Measurements from ENCODE around the gene TXNDC5.
"Not testable (repeated sequence)": the region's sequence is repeated elsewhere in the genome, so short reads cannot be mapped to it uniquely, and the experiment has no call there.

TXNDC5 gene

GRCh38 chr6:7914311-7914710 lies 3.7 kb upstream of the TXNDC5 start:
- no peak for DNase-seq (ENCODE audit: low spot score)

- DNase-seq (ENCODE audit: low spot score): no peak
These were observed 2.3 kb upstream of the TXNDC5 start for GRCh38 chr6:7912736-7913517.

- no peak for DNase-seq (ENCODE audit: low spot score)
These were observed 1.4 kb upstream of the TXNDC5 start for GRCh38 chr6:7912024-7912423.

GRCh38 chr6:7911345-7911725 lies 747 bp upstream of the TXNDC5 start:
- no peak for DNase-seq (ENCODE audit: low spot score)

- DNase-seq (ENCODE audit: low spot score): no peak
These were observed 312 bp downstream of the TXNDC5 start for GRCh38 chr6:7910298-7910653.

- DNase-seq (ENCODE audit: low spot score): peak; percentile 17
These were observed 988 bp downstream of the TXNDC5 start for GRCh38 chr6:7909323-7910276.

- DNase-seq (ENCODE audit: low spot score): no peak
These were observed 3.4 kb downstream of the TXNDC5 start for GRCh38 chr6:7907159-7907558.

GRCh38 chr6:7906741-7907140 lies 3.8 kb downstream of the TXNDC5 start:
- DNase-seq (ENCODE audit: low spot score): no peak

GRCh38 chr6:7905416-7905815 lies 5.2 kb downstream of the TXNDC5 start:
- DNase-seq (ENCODE audit: low spot score): no peak

GRCh38 chr6:7904654-7905319 lies 5.8 kb downstream of the TXNDC5 start:
- DNase-seq (ENCODE audit: low spot score): no peak

GRCh38 chr6:7903673-7904072 lies 6.9 kb downstream of the TXNDC5 start:
- no peak for DNase-seq (ENCODE audit: low spot score)

GRCh38 chr6:7902867-7903266 lies 7.7 kb downstream of the TXNDC5 start:
- no peak for DNase-seq (ENCODE audit: low spot score)

GRCh38 chr6:7902221-7902620 lies 8.4 kb downstream of the TXNDC5 start:
- no peak for DNase-seq (ENCODE audit: low spot score)

- DNase-seq (ENCODE audit: low spot score): no peak
These were observed 8.8 kb downstream of the TXNDC5 start for GRCh38 chr6:7901780-7902179.

GRCh38 chr6:7901056-7901455 lies 9.5 kb downstream of the TXNDC5 start:
- DNase-seq (ENCODE audit: low spot score): no peak

- no peak for DNase-seq (ENCODE audit: low spot score)
These were observed 10.0 kb downstream of the TXNDC5 start for GRCh38 chr6:7900621-7901020.

GRCh38 chr6:7899889-7900213 lies 10.7 kb downstream of the TXNDC5 start:
- DNase-seq (ENCODE audit: low spot score): no peak

GRCh38 chr6:7899101-7899888 lies 11.3 kb downstream of the TXNDC5 start:
- no peak for DNase-seq (ENCODE audit: low spot score)

- DNase-seq (ENCODE audit: low spot score): not testable (repeated sequence)
These were observed 12.4 kb downstream of the TXNDC5 start for GRCh38 chr6:7898193-7898586.

- no peak for DNase-seq (ENCODE audit: low spot score)
These were observed 13.0 kb downstream of the TXNDC5 start for GRCh38 chr6:7897461-7898192.

- no peak for DNase-seq (ENCODE audit: low spot score)
These were observed 14.1 kb downstream of the TXNDC5 start for GRCh38 chr6:7896465-7896987.
